DMS53 treated with DMSO at 0.1 percent for 48 hours (cell line): ENCODE measurements around the gene KSR1.

Experiments
- DNase-seq: peaks from one replicate; lab custom pipeline; 2025; ENCODE audit not compliant: unreplicated experiment; lab: John Stamatoyannopoulos, UW

The KSR1 gene

DNA sequence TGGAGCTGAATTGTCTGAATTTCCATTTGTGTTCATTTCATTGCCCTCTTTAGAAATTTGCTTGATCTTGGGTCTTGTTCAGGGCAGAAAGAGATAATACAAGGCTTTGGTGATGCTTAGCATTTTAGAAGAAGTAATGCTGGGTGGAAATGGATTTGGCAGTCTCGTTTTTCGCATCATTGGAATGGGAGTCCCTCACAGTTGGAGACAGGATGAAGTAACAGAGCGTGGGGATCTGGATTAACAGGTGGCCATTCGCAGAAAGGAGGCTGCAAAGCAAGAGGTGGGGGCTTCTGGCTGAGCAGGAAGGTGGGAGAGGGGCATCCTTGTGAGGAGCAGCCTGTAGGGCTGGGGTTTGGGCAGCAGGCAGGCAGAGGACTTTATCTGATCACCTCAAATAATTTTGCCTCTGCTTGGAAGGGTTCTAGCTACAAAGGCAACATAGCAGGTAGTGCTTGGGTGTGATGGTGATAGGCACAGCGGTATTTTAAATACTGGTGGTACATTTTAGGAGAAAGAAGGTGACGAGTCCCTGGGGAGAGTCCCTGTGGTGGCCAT is 17.0 kb downstream of the KSR1 start:
- DNase-seq = no peak

DNA sequence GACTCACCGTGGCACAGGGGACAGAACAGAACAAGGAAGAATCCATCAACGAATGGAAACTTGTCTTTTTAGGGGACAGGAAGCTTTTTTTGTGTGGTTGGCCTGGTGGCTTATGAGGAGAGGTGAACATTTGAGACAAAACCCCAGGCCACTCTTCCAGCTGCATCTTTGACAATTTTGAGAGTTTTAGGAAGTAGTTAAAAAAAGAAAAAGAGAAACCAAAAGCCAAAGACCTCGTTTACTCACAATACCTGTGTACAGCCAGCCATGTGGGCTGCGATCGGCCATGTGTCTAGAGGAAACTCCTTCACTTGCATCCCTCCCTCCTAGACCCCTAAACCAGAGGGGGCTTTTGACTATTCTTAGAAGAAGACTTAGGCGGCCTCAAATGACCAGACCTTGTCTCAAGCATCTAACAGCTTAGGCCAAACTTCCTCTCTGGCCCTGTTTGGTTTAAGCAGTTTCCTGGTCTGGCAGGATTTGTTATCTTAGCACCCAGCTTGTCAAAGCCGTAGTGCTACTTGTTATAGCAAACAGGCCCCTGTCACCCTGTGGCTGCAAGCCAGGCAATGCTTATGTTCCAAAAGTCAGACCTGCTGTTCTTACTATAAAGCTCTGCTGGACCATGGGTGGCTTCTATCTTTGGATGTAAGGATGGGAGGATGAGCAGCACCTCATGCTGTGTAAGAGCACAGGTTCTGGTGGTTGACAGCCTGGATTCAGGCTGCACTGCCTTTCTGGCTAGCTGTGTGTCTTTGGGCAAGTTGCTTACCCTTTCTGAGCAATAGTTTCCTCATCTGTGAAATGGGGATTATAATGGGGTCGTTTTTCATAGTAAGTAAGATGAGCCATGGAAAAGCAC is 17.7 kb downstream of the KSR1 start:
- DNase-seq = no peak

DNA sequence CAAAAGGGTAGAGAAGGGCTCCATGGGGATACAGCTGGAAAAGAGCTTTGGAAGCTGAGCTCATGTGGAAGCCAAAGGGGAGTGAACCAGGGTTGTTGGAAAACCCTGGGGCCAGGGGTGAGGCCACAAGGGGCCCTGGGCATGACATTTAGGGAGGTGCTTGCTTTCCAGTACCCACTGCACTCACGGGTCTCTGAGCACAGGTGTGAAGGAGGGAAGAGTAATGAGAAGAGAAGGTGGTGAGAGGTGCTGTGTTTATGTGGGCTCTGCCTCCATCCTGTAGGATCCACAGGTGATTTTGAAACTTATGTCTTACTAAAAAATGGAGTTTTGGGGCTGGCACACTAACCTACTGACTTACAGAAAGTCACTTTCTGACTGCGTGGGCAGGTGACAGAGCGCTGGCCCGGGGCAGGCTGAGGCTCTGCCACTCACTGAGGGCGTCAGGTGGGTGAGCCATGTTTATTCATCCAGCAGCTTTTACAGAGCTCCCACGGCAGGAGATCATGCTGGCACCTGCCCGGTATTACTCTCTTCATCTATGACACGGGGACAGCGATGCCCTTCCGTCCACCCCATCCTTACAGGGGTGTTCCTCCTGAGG is 18.9 kb downstream of the KSR1 start:
- DNase-seq = no peak

DNA sequence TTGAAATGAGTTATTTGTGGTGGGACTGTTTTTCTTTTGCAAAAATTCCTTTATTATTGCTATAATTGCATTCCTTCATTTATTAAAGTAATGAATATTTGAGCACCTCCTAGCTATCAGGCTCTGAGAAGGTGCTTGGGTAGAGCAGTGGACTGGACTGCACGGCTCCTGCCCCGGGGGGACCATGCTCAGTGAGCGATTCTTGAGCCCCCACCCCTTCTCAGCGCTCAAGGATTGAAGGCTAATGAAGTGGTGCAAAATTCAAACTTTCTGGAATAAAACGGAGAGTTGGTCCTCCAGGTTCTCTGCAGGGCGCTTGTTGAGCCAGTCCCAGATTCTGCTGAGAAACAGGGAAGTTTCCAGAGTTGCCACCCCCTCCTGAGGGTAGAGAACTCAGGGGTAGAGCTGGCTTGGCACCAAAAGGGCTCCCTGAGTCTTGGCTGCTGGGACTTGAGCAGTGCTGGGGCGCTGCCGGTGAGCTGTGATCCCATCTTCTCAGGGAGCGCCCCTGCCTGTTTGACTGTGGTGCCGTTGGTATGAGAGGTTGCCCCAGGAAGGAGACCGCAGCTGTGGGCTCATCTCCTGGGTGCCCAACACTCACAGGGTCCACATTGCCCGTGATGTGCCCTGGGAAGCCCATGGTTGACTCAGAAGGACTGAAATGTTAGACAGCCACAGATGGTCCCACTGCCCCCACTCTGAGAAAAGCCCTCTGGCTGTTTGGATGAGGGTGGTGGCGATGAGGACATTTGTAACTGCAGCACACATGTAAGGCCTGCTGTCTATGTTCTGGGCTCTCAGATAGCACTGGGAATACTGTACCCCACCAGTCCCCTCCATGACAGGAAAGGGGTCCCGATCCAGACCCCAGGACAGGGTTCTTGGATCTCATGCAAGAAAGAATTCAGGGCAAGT is 20.0 kb downstream of the KSR1 start:
- DNase-seq = no peak

DNA sequence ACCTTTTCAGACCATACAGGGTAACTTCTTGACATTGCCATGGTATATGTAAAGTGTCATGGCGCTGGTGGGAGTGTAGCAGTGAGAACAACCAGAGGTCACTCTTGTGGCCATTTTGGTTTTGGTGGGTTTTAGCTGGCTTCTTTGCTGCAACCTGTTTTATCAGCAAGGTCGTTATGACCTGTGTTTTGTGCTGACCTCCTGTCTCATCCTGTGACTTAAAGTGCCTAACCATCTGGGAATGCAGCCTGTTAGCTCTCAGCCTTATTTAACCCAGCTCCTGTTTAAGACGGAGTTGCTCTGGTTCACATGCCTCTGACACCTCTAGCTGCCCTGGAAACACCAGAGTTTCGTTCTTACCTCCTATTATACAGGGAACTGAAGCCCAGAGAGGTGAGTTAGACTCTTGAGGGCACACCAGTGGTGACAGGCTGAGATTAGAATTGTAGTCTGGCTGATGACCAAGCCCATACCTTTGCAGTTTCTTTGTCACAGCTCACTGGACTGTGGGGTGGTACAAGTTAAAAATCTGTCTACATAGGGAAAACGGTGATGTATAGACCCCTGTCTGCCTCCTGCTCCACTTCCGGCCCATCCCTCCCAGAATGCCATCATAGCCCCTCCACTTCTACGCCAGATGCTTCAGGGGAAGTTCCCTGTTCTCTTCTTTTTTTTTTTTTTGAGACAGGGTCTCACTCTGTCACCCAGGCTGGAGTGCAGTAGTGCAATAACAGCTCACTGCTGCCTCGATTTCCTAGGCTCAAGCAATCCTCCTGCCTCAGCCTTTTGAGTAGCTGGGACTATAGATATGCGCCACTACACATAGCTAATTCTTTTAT is 21.0 kb downstream of the KSR1 start:
- DNase-seq = no peak

DNA sequence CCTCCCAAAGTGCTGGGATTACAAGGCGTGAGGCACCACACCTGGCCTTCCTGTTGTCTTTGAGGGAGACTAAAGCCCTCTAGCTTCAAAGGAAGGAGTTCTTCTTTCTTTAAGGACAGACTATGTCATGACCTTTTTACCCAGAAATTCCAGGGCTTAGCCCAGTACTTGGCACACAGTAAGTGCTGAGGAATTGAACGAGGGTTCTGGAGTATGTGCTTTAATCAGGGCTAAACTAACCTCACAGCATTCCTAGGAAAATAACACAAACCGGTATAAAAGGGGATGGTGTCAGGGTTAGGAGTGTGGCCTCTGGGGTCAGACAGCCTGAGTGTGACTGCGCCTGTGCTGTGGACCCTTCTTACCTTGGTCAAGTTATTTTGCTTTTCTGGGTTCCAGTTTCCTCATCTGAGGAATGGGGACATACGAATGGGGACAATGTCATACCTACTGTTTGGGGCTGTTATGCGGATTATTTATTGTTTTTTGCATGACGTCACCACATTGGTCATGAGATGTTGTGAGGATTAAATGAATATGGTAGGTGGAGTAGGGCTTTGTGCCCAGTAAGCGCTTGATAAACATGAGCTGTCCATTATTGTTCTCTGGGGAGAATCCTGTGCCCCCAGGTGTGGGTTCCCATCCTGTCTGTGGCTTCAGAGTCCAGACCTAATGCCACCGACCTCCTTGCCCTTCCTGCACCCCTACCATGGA is 21.9 kb downstream of the KSR1 start:
- DNase-seq = no peak

DNA sequence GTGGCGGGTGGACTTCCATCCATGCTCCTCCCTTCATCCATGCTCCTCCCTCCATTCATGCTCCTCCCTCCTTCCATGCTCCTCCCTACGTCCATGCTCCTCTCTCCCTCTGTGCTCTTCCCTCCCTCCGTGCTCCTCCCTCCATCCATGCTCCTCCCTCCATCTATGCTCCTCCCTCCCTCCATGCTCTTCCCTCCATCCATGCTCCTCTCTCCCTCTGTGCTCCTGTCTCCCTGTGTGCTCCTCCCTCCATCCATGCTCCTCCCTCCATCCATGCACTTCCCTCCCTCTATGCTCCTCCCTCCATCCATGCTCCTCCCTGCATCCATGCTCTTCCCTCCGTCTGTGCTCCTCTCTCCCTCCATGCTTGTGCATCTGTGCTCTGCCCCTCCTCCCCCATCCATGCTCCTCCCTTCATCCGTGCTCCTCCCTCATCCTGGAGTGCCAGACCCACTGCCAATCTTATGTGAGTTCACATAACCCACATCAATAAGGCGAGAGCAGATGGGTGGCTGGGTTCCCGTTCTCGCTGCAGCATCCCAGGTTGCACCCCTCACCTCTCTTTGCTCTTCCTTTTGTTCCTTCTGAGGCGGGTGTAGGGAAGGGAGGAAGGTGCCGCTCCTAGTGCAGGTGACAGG is 22.8 kb downstream of the KSR1 start:
- DNase-seq = no peak

DNA sequence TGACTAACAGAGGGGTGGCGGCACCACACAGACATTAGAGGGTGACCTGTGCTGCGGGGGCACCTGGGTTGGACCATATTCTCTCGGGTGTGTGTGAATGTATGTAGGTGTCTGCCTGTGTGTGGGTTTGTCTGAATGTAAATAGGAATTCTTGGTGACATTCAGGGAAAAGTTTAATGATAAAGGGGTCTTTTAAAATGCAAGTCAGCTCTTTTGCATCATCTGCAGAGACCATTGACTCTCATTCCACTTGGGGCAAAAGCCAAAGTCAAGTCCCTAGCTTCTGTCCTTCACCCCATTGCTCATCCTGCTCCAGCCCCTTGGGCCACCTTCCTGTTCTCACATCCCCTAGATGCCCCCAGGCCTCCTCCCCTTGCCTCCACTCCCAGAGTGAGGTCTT is 23.6 kb downstream of the KSR1 start:
- no peak for DNase-seq

DNA sequence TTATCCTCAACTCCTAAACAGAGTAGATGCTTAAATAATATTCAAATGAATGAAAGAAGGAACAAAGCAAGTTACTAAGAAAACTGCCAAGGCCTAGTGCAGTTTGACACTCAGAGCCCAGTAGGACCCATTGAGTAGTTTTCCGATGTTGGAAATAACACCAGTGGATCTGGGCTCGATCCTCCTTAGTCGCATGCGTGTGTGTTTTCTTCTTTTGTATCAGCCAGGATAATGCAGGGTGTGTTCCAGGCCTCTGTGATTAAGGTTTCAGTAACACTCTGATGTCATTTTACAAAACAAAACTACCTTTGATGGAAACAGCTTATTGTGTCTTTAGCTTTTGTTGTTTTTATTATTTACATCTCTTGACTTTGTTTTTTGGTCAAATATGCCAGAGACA is 24.5 kb downstream of the KSR1 start:
- no peak for DNase-seq

DNA sequence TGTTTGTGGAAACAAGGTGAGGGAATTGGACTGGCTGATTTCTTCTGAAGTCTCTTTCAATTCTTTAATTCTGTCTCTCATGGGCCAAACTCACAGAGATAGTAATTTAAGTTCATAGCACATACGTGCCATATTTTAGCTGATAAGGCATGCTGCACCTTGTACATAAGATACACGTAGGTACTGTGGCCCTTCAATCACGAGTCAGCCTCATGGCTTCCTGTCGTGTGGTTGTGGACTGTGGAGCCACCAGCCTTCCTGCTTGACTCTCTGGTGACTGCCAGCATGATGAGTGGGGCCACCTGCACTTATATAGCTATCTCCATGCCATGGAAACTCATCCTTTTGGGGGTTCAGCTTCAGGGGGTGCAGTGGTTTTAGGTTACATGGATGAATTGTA is 25.1 kb downstream of the KSR1 start:
- DNase-seq = no peak

DNA sequence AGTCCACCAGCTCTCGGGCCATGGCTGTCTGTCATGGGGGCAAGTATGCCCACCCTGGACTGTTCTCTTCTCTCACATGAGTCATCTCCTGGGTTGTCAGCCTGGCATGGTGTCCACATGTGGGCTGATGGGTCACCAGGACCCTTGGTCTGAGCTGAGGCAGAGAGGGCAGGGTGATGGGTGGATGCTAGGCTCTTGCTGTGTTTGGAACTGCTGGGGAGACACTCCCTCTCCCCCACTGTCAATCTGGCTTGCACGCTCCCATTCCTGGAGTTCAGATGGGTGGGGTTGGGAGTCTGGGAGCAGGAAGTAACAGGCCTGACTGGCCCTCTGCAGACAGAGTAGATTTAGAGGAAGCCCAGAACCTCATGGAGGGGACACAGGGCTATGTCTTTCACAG is 28.9 kb downstream of the KSR1 start:
- no peak for DNase-seq

DNA sequence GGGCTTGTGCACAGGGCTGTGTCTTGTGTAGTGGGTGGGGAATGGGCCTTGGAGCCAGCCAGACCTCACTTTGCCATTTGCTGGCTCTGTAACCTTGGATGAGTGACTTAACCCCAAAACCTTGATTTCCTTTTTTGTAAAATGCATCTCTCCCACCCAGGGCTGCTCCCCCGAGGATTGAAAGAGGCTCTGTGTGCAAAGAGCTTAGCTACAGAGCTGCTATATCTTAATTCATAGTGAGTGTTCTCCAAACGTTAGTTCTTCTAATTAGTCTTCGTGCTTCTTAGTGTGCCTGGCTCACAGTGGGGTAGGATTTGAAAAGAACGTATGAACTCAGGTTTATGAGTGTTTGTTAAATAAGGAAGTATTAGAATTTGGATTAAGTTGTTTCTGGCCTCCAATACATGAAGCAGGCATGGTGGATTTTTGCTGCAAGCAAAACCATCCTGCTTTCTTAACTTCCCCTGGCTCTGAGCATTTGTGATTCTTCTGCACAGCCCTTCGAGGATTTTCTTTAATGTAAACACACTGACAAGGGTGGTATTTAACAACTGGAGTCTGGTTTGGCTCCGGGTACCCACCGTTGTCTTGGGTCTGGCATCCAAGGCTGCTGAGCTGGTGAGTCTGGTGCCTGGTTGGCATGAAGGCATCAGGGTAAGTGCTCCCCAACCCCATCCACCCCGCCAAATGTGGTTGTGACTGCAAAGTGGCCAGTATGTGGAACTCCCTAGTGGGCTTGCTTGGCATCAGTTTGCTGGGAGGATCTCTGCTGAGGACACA is 29.7 kb downstream of the KSR1 start:
- no peak for DNase-seq

DNA sequence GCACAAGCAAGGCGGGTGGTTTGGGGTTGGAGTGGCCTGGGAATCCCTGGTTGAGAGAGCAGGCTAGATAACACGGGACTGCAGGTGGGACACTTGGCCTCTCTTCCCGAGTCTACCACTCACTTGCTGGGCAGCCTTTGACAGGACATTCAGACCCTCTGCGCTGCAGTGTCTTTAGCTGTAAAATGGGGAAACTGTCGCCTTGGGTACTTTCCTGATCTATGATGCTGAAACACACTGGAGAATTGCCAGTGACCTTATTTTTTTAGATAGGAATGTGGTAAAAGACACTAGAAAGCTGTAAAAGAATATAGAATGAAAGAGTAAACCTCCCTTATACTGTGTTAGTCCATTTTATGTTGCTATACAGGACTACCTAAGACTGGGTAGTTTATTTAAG is 30.5 kb downstream of the KSR1 start:
- no peak for DNase-seq

DNA sequence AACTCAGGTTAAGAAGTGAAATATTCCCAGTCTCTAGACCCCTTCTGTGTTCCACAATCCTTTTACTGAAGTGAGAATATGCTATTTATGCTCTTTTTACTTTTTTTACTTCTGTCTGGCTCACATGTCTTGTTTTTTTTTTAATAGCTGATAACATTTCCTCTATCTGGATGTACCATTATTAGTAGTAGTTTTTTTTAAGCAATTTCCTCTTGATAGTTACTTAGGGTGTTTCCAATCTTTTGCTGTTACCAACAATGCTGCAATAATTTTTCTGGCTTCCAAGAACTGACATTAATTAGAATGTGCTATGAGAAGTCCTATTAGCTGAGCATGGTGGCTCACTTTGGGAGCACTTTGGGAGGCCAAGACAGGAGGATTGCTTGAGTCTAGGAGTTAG is 32.0 kb downstream of the KSR1 start:
- DNase-seq = no peak

DNA sequence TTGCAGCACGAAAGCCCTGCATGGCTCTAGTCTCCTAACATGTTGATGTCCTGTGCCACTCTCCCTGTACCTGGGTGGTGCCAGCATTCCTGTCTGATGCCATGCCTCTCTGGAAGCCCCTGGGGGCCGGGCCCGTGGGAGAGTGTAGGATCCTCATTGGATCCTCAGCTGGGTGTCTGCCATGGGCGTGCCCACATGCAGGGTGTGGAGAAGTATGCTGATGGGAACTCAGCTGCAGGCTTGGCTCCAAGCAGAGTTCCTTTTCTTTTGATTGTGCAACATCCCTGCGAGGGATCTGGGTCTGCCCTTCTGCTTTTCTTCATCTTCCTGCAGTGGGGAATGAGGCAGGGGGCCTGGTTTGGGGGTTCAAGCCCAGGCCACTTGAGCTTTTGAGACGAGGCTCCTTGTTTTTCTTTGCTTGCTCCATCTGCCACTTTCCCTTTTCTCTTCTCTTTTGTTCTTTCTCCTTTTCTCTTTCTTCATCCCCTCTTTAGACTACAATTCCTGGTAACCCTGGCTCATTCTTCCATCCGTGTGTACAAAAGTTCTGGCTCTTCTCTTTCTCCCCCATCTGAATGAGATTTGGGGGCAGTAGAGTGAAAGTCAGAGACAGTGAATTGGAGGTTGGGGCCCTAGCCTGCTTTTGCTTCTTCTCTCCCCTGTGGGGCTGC is 32.9 kb downstream of the KSR1 start:
- no peak for DNase-seq

DNA sequence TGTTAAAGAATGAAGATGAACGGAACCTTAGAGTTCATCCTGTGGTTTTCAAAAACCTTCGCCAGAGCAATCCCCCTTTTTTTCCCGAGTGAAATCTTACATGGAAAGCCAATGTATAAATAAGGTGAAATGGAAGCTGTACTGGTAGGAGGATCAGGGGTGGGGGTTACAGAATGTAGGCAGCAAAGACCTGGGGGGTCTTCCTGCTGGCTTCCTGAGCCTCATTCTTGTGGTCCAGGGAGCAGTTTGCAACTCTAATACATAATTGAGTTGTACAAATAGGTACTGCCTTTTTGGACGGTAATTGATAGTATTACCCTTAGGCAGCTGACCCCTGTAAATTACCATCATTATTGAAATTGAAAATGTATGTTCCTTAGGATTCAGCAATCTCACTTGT is 34.1 kb downstream of the KSR1 start:
- no peak for DNase-seq

DNA sequence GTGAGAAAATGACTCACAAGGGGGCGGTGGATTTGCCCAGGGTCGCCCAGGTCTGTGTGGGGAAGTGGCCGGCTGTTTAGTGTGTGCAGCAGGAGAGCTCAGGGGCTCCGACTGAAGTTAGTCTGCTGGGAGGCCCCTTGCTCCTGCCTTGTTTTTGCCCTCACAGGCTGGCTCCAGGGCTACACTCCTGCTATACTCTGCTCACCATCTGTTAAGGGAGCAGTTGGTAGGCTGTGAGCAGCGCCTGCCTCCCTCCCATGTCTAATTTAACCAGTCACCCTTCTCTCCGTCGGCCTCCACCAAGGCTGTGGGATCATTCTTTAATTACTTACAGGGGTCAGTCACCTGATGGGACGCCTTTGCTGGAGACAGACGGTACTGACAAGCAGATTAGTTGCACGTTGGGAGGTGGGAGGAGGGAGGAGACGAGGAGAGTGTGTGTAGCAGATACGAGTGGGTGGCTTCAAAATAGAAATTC is 35.5 kb downstream of the KSR1 start:
- DNase-seq = no peak

DNA sequence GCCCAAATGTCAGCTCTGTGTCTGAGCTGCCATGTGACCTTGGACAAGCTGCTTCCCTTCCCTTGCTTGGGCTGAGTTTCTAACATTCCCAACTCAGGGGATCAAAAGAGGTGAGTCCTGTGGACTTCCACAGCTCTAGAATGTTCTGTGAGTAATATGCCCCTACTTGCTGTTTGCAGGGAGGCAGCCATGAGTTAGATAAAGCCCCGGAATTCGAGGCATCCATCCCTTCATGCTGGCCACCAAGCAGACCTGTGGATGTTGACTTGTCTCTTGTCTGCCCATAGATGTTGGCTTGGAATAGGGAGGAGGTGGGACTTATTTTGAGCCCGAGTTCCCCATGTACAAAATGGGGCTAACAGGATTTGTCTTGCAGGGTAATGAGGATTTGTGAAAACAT is 36.2 kb downstream of the KSR1 start:
- DNase-seq = no peak
